IMR-90 (cell line): Measurements from ENCODE around the gene ARF3. TPM values are rescaled to one million over a fixed set of nuclear protein-coding genes. Genes with fewer than 3 reads are reported as not detected.

ENCODE experiments used
- ATAC-seq: fragments of 200-7000 bp; cut with Tn5 transposase; 2 replicates; pipeline ENCODE4 v1.9.1; 2020; ENCODE audit warnings: low read depth, mild to moderate bottlenecking, moderate library complexity
- BruUV-seq: library from RNA; stranded (reverse); fragments of 400-500 nt; replicated peaks from 2 replicates; lab custom pipeline; 2021; lab: Mats Ljungman, UMichigan
- CTCF ChIA-PET: fragments of 300-600 bp; formaldehyde crosslinking; extraction: SDS; loops from one replicate; lab custom pipeline; 2021; ENCODE audit warnings: antibody characterized with exemption; lab: Yijun Ruan, JAX
- POLR2A ChIA-PET: fragments of 300-600 bp; sonication (Branson Sonifier 250); formaldehyde crosslinking; loops from one replicate; lab custom pipeline; 2022; ENCODE audit warnings: antibody characterized with exemption; ENCODE audit not compliant: unreplicated experiment; lab: Charles Lee
- DNase-seq: peaks from one replicate; pipeline ENCODE4 v3.0.0; 2013
- H2AFZ ChIP-seq: replicated peaks from 2 replicates; pipeline ENCODE3; 2013; ENCODE audit warnings: low read length, mild to moderate bottlenecking; ENCODE audit not compliant: poor library complexity
- H2AK5ac ChIP-seq: 2 replicates; pipeline ENCODE4 v1.6.1; 2013; ENCODE audit warnings: low read depth, low read length, inconsistent platforms
- H2AK9ac ChIP-seq: replicated peaks from 2 replicates; pipeline ENCODE3; 2013; ENCODE audit warnings: mild to moderate bottlenecking, low read depth, low read length, moderate library complexity; ENCODE audit not compliant: poor library complexity
- H2BK120ac ChIP-seq: 2 replicates; pipeline ENCODE4 v1.6.1; 2013; ENCODE audit warnings: low read depth, low read length, inconsistent platforms
- H2BK15ac ChIP-seq: 3 replicates; pipeline ENCODE4 v1.6.1; 2013; ENCODE audit warnings: low read depth, low read length, inconsistent platforms
- H2BK20ac ChIP-seq: 2 replicates; pipeline ENCODE4 v1.6.1; 2013; ENCODE audit warnings: low read depth, mild to moderate bottlenecking, inconsistent platforms, low read length, moderate library complexity
- H2BK5ac ChIP-seq: 2 replicates; pipeline ENCODE4 v1.6.1; 2013; ENCODE audit warnings: mild to moderate bottlenecking, low read depth, low read length, inconsistent platforms; ENCODE audit not compliant: poor library complexity, severe bottlenecking
- H3K14ac ChIP-seq: replicated peaks from 2 replicates; pipeline ENCODE4 v1.6.1; 2013; ENCODE audit warnings: low read depth, low read length, inconsistent platforms
- H3K18ac ChIP-seq: 2 replicates; pipeline ENCODE4 v1.6.1; 2013; ENCODE audit warnings: low read depth, low read length, control low read depth
- H3K23ac ChIP-seq: 2 replicates; pipeline ENCODE4 v1.6.1; 2013; ENCODE audit warnings: low read depth, low read length, inconsistent platforms
- H3K27ac ChIP-seq: 2 replicates; pipeline ENCODE4 v1.5.1; 2013; ENCODE audit warnings: mild to moderate bottlenecking, control low read depth, low read length; ENCODE audit not compliant: insufficient read depth
- H3K27me3 ChIP-seq: 2 replicates; pipeline ENCODE4 v1.6.1; 2013; ENCODE audit warnings: low read length; ENCODE audit not compliant: control insufficient read depth, insufficient read depth
- H3K36me3 ChIP-seq: 2 replicates; pipeline ENCODE4 v1.6.1; 2013; ENCODE audit warnings: low read length, mixed read lengths; ENCODE audit not compliant: control insufficient read depth, insufficient read depth
- H3K4ac ChIP-seq: 2 replicates; pipeline ENCODE4 v1.6.1; 2013; ENCODE audit warnings: low read depth, low read length, inconsistent platforms
- H3K4me1 ChIP-seq: 2 replicates; pipeline ENCODE4 v1.6.1; 2013; ENCODE audit warnings: low read length, mixed read lengths; ENCODE audit not compliant: control insufficient read depth, insufficient read depth
- H3K4me2 ChIP-seq: 2 replicates; pipeline ENCODE4 v1.6.1; 2013; ENCODE audit warnings: low read depth, mild to moderate bottlenecking, control low read depth, low read length, moderate library complexity
- H3K4me3 ChIP-seq: 2 replicates; pipeline ENCODE4 v1.5.1; 2013; ENCODE audit warnings: low read depth, mild to moderate bottlenecking, control low read depth, low read length, moderate library complexity; ENCODE audit not compliant: insufficient read depth
- H3K56ac ChIP-seq: 2 replicates; pipeline ENCODE4 v1.6.1; 2013; ENCODE audit warnings: low read length, inconsistent platforms; ENCODE audit not compliant: insufficient read depth; ENCODE audit errors: extremely low read depth
- H3K79me1 ChIP-seq, 2 experiments: 2 replicates each; pipeline ENCODE4 v1.6.1; 2013; ENCODE audit warnings: low read length in 2 of 2, inconsistent platforms in 1 of 2, low read depth in 1 of 2
- H3K9ac ChIP-seq: 2 replicates; pipeline ENCODE4 v1.6.1; 2013; ENCODE audit warnings: low read depth, low read length, control low read depth
- H3K9me1 ChIP-seq: 2 replicates; pipeline ENCODE4 v1.6.1; 2013; ENCODE audit warnings: low read length, inconsistent platforms; ENCODE audit not compliant: insufficient read depth
- H3K9me3 ChIP-seq: 2 replicates; pipeline ENCODE4 v1.6.1; 2013; ENCODE audit warnings: low read length; ENCODE audit not compliant: control insufficient read depth, insufficient read depth
- H4K20me1 ChIP-seq: 2 replicates; pipeline ENCODE4 v1.6.1; 2013; ENCODE audit warnings: low read length, inconsistent platforms; ENCODE audit not compliant: insufficient read depth
- H4K5ac ChIP-seq: 2 replicates; pipeline ENCODE4 v1.6.1; 2013; ENCODE audit warnings: mild to moderate bottlenecking, low read depth, low read length, control low read depth
- H4K8ac ChIP-seq, 2 experiments: 2 replicates each; pipeline ENCODE4 v1.6.1; 2013; ENCODE audit warnings: low read depth in 2 of 2, low read length in 2 of 2, control low read depth in 1 of 2, inconsistent platforms in 1 of 2
- H4K91ac ChIP-seq: 2 replicates; pipeline ENCODE4 v1.6.1; 2013; ENCODE audit warnings: low read depth, low read length, inconsistent platforms; ENCODE audit not compliant: insufficient read depth
- CEBPB ChIP-seq: IDR thresholded peaks from 2 replicates; pipeline ENCODE4 v1.6.1; 2012; ENCODE audit warnings: low read depth, low read length, improper control_type of control experiment
- MAFK ChIP-seq: IDR thresholded peaks from 2 replicates; pipeline ENCODE4 v1.6.1; 2012; ENCODE audit warnings: low read depth, low read length, improper control_type of control experiment
- MAZ ChIP-seq: IDR thresholded peaks from 2 replicates; pipeline ENCODE4 v1.6.1; 2012; ENCODE audit warnings: low read depth, mild to moderate bottlenecking, low read length, improper control_type of control experiment, moderate library complexity, borderline replicate concordance
- MXI1 ChIP-seq: IDR thresholded peaks from 2 replicates; pipeline ENCODE4 v1.6.1; 2012; ENCODE audit warnings: low read depth, mild to moderate bottlenecking, low read length, moderate library complexity, borderline replicate concordance
- NFE2L2 ChIP-seq: fragments of 150-350 bp; IDR thresholded peaks from 2 replicates; pipeline ENCODE4 v1.6.1; 2016; ENCODE audit warnings: low read depth, mild to moderate bottlenecking, low read length
- POLR2A ChIP-seq: IDR thresholded peaks from 2 replicates; pipeline ENCODE4 v1.6.1; 2012; ENCODE audit warnings: mild to moderate bottlenecking, low read depth, low read length
- RAD21 ChIP-seq: IDR thresholded peaks from 2 replicates; pipeline ENCODE4 v1.6.1; 2012; ENCODE audit warnings: low read length, improper control_type of control experiment
- RFX5 ChIP-seq: IDR thresholded peaks from 2 replicates; pipeline ENCODE4 v1.8.0; 2012; ENCODE audit warnings: low read depth, mild to moderate bottlenecking, low read length, moderate library complexity
- WGBS, 2 experiments: methylation state at CpG; one replicate each; pipeline versions ENCODE4 v1.1.5 to v1.1.7; 2013; ENCODE audit warnings: missing lambda C conversion rate in 2 of 2; ENCODE audit not compliant: insufficient read length in 1 of 2; ENCODE audit errors: extremely low coverage in 2 of 2; 5-methylcytosine and 5-hydroxymethylcytosine counted together
- dilution Hi-C: fragments of 300-500 bp; cut with HindIII; formaldehyde crosslinking; loops from one replicate; pipeline ENCODE4 v1.14.3; 2018; ENCODE audit warnings: low sequenced_read_pairs; ENCODE audit not compliant: unreplicated experiment
- in situ Hi-C: fragments of 300-500 bp; cut with MboI; formaldehyde crosslinking; loops from 3 replicates; pipeline ENCODE4 v1.14.3; 2019; ENCODE audit warnings: low sequenced_read_pairs, inconsistent platforms, mixed read lengths
- intact Hi-C: fragments of 100-400 bp; cut with micrococcal nuclease; formaldehyde crosslinking; loops from 2 replicates; pipeline ENCODE4 v1.10.0; 2022
- polyA plus RNA-seq, 3 experiments: library from polyadenylated mRNA; depleted of rRNA; stranded (reverse); fragments of >200 nt; gene quantifications; 2 replicates each; pipeline ENCODE4 v1.2.3, GENCODE V29; 2012; ENCODE audit warnings: low replicate concordance in 1 of 3
- total RNA-seq: library from RNA; depleted of rRNA; stranded (reverse); fragments of >200 nt; gene quantifications from 2 replicates; pipeline ENCODE4 v1.2.3, GENCODE V29; 2012
- TF ChIP-seq, protein P1 (sequence below): fragments of 150-350 bp; IDR thresholded peaks from 2 replicates; pipeline ENCODE4 v1.6.1; 2016; ENCODE audit warnings: low read depth, mild to moderate bottlenecking, low read length, moderate library complexity, borderline replicate concordance

The ARF3 gene
- total and polyA plus RNA-seq, 2 of the 4 experiments (the other 2 are of a cell fraction), result 97.7 to 198 TPM

DNA sequence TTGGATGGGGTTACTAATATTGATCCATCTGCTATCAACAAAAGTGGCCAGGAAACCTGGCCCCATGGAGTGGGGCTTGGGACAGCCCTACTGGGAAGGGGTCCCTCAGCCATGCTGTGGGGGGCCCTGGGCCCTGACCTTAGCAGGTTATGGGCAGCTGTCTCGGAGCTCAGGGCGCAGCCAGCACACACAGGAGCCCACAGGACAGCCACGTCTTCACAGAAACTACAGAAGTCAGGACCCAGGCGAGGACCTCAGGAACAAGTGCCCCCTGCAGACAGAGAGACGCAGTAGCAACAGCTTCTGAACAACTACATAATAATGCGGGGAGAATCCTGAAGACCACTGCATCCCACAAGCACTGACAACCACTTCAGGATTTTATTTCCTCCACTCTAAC lies 20.1 kb downstream of the ARF3 start:
- DNase-seq (no peak), ATAC-seq (no peak)
- Histone ChIP-seq H3K56ac (no peak overlapping the region), H3K9ac (no peak overlapping the region), H3K4me1 (no peaks in the 10 kb centered on the region), H3K18ac (no peak overlapping the region), H2AK9ac (no peak overlapping the region), H3K23ac (no peak overlapping the region), H3K36me3 (peaks cover 61% of the 10 kb centered on the region), H3K9me1 (peaks cover 11% of the 10 kb centered on the region; the same call in 1 of the 2 replicates), H3K14ac (no peak overlapping the region), H3K4me3 (no peak overlapping the region), H3K9me3 (no peaks in the 10 kb centered on the region), H2BK20ac (no peak overlapping the region), H2BK15ac (no peak overlapping the region), H3K79me1 (peaks cover 28 to 75% of the 10 kb centered on the region in 2 experiments; a peak in 3 of 4 replicates), H4K8ac (no peak overlapping the region), H4K20me1 (peaks cover 61% of the 10 kb centered on the region), H2AFZ (no peak overlapping the region), H3K27me3 (no peaks in the 10 kb centered on the region), H3K4ac (no peak overlapping the region), H2BK5ac (no peak overlapping the region), H2AK5ac (no peak overlapping the region), H3K4me2 (no peak overlapping the region), H4K5ac (no peak overlapping the region), H4K91ac (no peak overlapping the region), H2BK120ac (no peak overlapping the region), H3K27ac (no peak overlapping the region)
- BruUV-seq, result no TSS peak
- intact Hi-C loops (loop anchor here (2.0 kb wide), 1 partner anchor 46 kb away; no protein-coding TSS in a partner anchor), dilution Hi-C loops (no loop called here), in situ Hi-C loops (loop anchor here (5.0 kb wide), 1 partner anchor 85 kb away; the partner anchor contains the start of gene DDX23)
- CTCF ChIA-PET, result interaction anchor here (0.6 to 1.9 kb wide), 4 partner anchors 12 to 83 kb away, joined by 3 to 4 read pairs (median 4); partner anchors contain the start of gene FKBP11
- WGBS, 2 experiments, result 81% methylated on average over 3 of the region's 6 CpGs; no CpG with 5 or more reads in 1 of the 2 experiments
- TF ChIP-seq MAFK (no peak), RAD21 (no peak), MAZ (no peak), RFX5 (no peak), CEBPB (no peak), NFE2L2 (no peak), POLR2A (no peak), MXI1 (no peak)
- TF ChIP-seq, protein P1, sequence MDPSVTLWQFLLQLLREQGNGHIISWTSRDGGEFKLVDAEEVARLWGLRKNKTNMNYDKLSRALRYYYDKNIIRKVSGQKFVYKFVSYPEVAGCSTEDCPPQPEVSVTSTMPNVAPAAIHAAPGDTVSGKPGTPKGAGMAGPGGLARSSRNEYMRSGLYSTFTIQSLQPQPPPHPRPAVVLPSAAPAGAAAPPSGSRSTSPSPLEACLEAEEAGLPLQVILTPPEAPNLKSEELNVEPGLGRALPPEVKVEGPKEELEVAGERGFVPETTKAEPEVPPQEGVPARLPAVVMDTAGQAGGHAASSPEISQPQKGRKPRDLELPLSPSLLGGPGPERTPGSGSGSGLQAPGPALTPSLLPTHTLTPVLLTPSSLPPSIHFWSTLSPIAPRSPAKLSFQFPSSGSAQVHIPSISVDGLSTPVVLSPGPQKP, result no peak
- POLR2A ChIA-PET, result no interaction called here
